ENCODE data around the gene PPY. TPM values are rescaled to one million over a fixed set of nuclear protein-coding genes. Genes with fewer than 3 reads are reported as not detected.

PPY gene
- total and polyA plus RNA-seq, 10 of the 15 experiments (the other 5 are each of a cell fraction or from before 2014, with no cell fraction given): 0.91 TPM; not detected in 9

DNA sequence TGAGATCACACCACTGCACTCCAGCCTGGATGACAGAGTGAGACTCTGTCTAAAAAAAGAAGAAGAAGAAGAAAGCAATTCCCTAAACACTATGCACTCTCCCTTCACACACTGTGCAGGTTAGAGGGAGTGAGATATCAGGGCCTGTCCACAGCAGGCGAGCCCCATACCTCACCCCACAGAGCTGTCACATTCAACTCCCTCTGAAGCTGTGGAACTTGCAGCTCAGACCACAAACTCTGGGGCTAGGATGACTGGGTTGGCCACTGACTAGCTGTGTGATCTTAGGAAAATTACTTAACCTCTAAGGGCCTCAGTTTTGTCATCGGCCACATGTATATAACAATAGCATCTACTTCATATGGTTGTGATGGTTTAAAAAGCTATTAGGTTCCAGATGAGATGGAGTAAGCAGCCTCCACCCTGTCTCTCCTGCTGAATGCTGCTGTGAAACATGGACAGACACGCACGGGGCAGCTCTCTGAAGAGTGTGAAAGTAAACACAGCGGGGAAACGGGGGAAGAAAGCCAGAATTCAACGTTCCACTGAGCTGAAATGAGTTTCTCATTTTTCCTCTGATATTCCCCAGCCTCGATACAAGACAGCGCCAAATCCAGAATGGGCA lies 25.1 kb upstream of the PPY start:
- DNase-seq (ENCODE audit: low read depth, low spot score): no peak
- H4K20me1 ChIP-seq (ENCODE audit: control insufficient read depth, insufficient read depth): no peaks in the 10 kb centered on the region
- SMC1A ChIA-PET (ENCODE audit: uncharacterized antibody, unreplicated experiment): no interaction called here

DNA sequence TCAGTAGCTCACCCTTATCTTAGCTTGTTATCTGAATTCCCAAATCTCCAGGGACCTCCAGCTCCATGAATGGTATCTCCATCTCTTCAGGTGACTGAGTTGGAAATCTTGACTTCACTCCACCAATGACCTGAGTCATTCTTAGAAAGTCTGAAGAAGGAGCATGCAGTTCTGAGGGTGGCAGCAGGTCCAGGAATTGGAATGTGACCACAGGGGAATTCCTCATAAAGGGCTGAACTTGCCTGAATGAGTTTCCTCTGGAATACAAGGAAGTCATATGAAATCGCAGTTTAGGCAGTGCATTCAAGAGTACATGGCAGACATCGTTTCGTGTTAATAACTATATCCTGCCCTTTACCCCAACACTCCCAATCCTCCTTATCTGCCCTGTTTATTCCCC lies 24.0 kb upstream of the PPY start:
- no peak overlapping the region for H3K27ac ChIP-seq (ENCODE audit: control insufficient read depth, insufficient read depth)
- no peak overlapping the region for H3K9ac ChIP-seq (ENCODE audit: control insufficient read depth, insufficient read depth, low read length)
- intact Hi-C loops (cut with micrococcal nuclease; ENCODE audit: unreplicated experiment): no loop called here
- no peaks in the 10 kb centered on the region for H4K20me1 ChIP-seq (ENCODE audit: control insufficient read depth, insufficient read depth)
- DNase-seq (ENCODE audit: low read depth, low spot score) (no peak), FAIRE-seq (no peak), ATAC-seq (no peak)
- no peak overlapping the region for H2AFZ ChIP-seq (ENCODE audit: control insufficient read depth, low read depth, low read length)
- no peaks in the 10 kb centered on the region for H3K4me1 ChIP-seq (ENCODE audit: control insufficient read depth, insufficient read depth, low read length)
- H3K9me3 ChIP-seq (replicated peaks; ENCODE audit: control insufficient read depth, insufficient read depth, low read length): no peaks in the 10 kb centered on the region
- H3K4me2 ChIP-seq (ENCODE audit: control insufficient read depth, insufficient read depth): no peak overlapping the region
- peaks cover 0 to 2% of the 10 kb centered on the region in 2 experiments; a peak in 2 of 4 replicates for H3K27me3 ChIP-seq (replicated peaks in 1 of 2; ENCODE audit: control insufficient read depth in 2 of 2, insufficient read depth in 2 of 2, low read length in 1 of 2)
- no peak overlapping the region for H3K4me3 ChIP-seq
- H3K79me2 ChIP-seq (ENCODE audit: control insufficient read depth, insufficient read depth, low read length): no peaks in the 10 kb centered on the region
- RAD21 ChIA-PET (ENCODE audit: unreplicated experiment): no interaction called here
- POLR2A ChIA-PET: no interaction called here
- H3K36me3 ChIP-seq (ENCODE audit: control insufficient read depth in 2 of 2, insufficient read depth in 2 of 2, low read length in 1 of 2): no peaks in the 10 kb centered on the region
- CTCF ChIA-PET: no interaction called here
- in situ Hi-C loops (cut with MboI): no loop called here
- BruUV-seq (replicated peaks): no TSS peak
- SMC1A ChIA-PET (ENCODE audit: uncharacterized antibody, unreplicated experiment): no interaction called here
- WGBS (ENCODE audit: insufficient coverage, insufficient replicate concordance, low lambda C conversion rate, missing lambda C conversion rate): 51% methylated on average over 3 of the region's 3 CpGs
- TF ChIP-seq EGR1 (IDR thresholded peaks at IDR 0.05; ENCODE audit: borderline replicate concordance in 1 of 2, low read depth in 2 of 2, low read length in 2 of 2) (no peak), FOXK2 (IDR thresholded peaks at IDR 0.05) (no peak), NR2F1 (conservative IDR thresholded peaks at IDR 0.05) (no peak), EED (IDR thresholded peaks at IDR 0.05; ENCODE audit: low read depth) (no peak), PML (IDR thresholded peaks at IDR 0.05; ENCODE audit: low read length) (no peak), CHD2 (IDR thresholded peaks at IDR 0.05; ENCODE audit: borderline replicate concordance, low read depth, low read length) (no peak), NBN (IDR thresholded peaks at IDR 0.05) (no peak), CBFB (IDR thresholded peaks at IDR 0.05; ENCODE audit: low read depth) (no peak), EZH2 (IDR thresholded peaks at IDR 0.05; ENCODE audit: borderline replicate concordance, control insufficient read depth, low read depth, low read length) (no peak), ZNF384 (IDR thresholded peaks at IDR 0.05; ENCODE audit: borderline replicate concordance, low read depth, low read length) (no peak), JUNB (IDR thresholded peaks at IDR 0.05) (no peak), CBX5 (IDR thresholded peaks at IDR 0.05; ENCODE audit: low read depth) (no peak), RAD51 (IDR thresholded peaks at IDR 0.05) (no peak), CHD1 (IDR thresholded peaks at IDR 0.05; ENCODE audit: low read depth, low read length) (no peak), NR2C1 (IDR thresholded peaks at IDR 0.05) (no peak), SIX5 (IDR thresholded peaks at IDR 0.05; ENCODE audit: low read depth, low read length, severe bottlenecking) (no peak), TCF7 (IDR thresholded peaks at IDR 0.05; ENCODE audit: borderline replicate concordance) (no peak)
- TF ChIP-seq, protein P1, sequence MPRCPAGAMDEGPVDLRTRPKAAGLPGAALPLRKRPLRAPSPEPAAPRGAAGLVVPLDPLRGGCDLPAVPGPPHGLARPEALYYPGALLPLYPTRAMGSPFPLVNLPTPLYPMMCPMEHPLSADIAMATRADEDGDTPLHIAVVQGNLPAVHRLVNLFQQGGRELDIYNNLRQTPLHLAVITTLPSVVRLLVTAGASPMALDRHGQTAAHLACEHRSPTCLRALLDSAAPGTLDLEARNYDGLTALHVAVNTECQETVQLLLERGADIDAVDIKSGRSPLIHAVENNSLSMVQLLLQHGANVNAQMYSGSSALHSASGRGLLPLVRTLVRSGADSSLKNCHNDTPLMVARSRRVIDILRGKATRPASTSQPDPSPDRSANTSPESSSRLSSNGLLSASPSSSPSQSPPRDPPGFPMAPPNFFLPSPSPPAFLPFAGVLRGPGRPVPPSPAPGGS (IDR thresholded peaks at IDR 0.05; ENCODE audit: borderline replicate concordance, insufficient read depth, low read depth, low read length, poor library complexity, severe bottlenecking): no peak

More for the DNA sequence above, 25.1 kb upstream of the PPY start:
- CTCF ChIA-PET: interaction anchor here (0.8 to 1.2 kb wide), 2 partner anchors 23 to 59 kb away, joined by 3 read pairs; no protein-coding TSS in a partner anchor
- FAIRE-seq (no peak), ATAC-seq (no peak)
- BruUV-seq (replicated peaks): no TSS peak
- POLR2A ChIA-PET: interaction anchor here (0.6 kb wide), 1 partner anchor 314 kb away, joined by 3 read pairs; no protein-coding TSS in a partner anchor
- Histone ChIP-seq H3K4me1 (ENCODE audit: control insufficient read depth, insufficient read depth, low read length) (no peaks in the 10 kb centered on the region), H3K27ac (ENCODE audit: control insufficient read depth, insufficient read depth) (no peak overlapping the region), H3K27me3 (replicated peaks in 1 of 2; ENCODE audit: control insufficient read depth in 2 of 2, insufficient read depth in 2 of 2, low read length in 1 of 2) (peaks cover 0 to 1% of the 10 kb centered on the region in 2 experiments; a peak in 2 of 4 replicates), H3K9ac (ENCODE audit: control insufficient read depth, insufficient read depth, low read length) (no peak overlapping the region), H3K36me3 (ENCODE audit: control insufficient read depth in 2 of 2, insufficient read depth in 2 of 2, low read length in 1 of 2) (no peaks in the 10 kb centered on the region), H3K79me2 (ENCODE audit: control insufficient read depth, insufficient read depth, low read length) (no peaks in the 10 kb centered on the region), H2AFZ (ENCODE audit: control insufficient read depth, low read depth, low read length) (no peak overlapping the region), H3K4me2 (ENCODE audit: control insufficient read depth, insufficient read depth) (no peak overlapping the region), H3K9me3 (replicated peaks; ENCODE audit: control insufficient read depth, insufficient read depth, low read length) (no peaks in the 10 kb centered on the region), H3K4me3 (no peak overlapping the region)
- intact Hi-C loops (cut with micrococcal nuclease; ENCODE audit: unreplicated experiment): no loop called here
- WGBS (ENCODE audit: insufficient coverage, insufficient replicate concordance, low lambda C conversion rate, missing lambda C conversion rate): 14% methylated on average over 9 of the region's 9 CpGs
- no peak for TF ChIP-seq MYB (IDR thresholded peaks at IDR 0.05; ENCODE audit: borderline replicate concordance, low read depth, low read length)
- in situ Hi-C loops (cut with MboI): no loop called here
- RAD21 ChIA-PET (ENCODE audit: unreplicated experiment): interaction anchor here (1.6 kb wide), 1 partner anchor 23 kb away, joined by 4 read pairs; no protein-coding TSS in a partner anchor
